Endothelial cell (in vitro differentiated cells): ENCODE measurements around the gene NFATC2. TPM values are rescaled to one million over a fixed set of nuclear protein-coding genes. Genes with fewer than 3 reads are reported as not detected.
"Not testable (repeated sequence)": the region's sequence is repeated elsewhere in the genome, so short reads cannot be mapped to it uniquely, and the experiment has no call there.

ENCODE experiments used
- DNase-seq: peaks from one replicate; pipeline ENCODE4 v3.0.0; 2021; ENCODE audit warnings: low spot score
- H3K27ac Mint-ChIP-seq: one replicate; pipeline ENCODE4 v1.8.0; 2021; ENCODE audit warnings: mixed read lengths, inconsistent platforms; ENCODE audit not compliant: unreplicated experiment
- H3K27me3 Mint-ChIP-seq: one replicate; pipeline ENCODE4 v1.8.0; 2021; ENCODE audit warnings: mild to moderate bottlenecking, moderate library complexity, mixed read lengths, inconsistent platforms; ENCODE audit not compliant: unreplicated experiment
- H3K36me3 Mint-ChIP-seq: one replicate; pipeline ENCODE4 v1.8.0; 2021; ENCODE audit warnings: mild to moderate bottlenecking, low read depth, mixed read lengths, inconsistent platforms; ENCODE audit not compliant: unreplicated experiment
- H3K4me1 Mint-ChIP-seq: one replicate; pipeline ENCODE4 v1.8.0; 2021; ENCODE audit warnings: mild to moderate bottlenecking, mixed read lengths, inconsistent platforms; ENCODE audit not compliant: unreplicated experiment
- H3K4me3 Mint-ChIP-seq: one replicate; pipeline ENCODE4 v1.8.0; 2021; ENCODE audit warnings: mild to moderate bottlenecking, mixed read lengths, inconsistent platforms; ENCODE audit not compliant: unreplicated experiment
- H3K9me3 Mint-ChIP-seq: one replicate; pipeline ENCODE4 v1.8.0; 2021; ENCODE audit warnings: mixed read lengths, inconsistent platforms; ENCODE audit not compliant: unreplicated experiment
- CTCF ChIP-seq: fragments of 200-600 bp; sonication (generic); IDR thresholded peaks from one replicate; pipeline ENCODE4 v1.5.0; 2021; ENCODE audit warnings: antibody characterized with exemption; ENCODE audit not compliant: unreplicated experiment
- total RNA-seq: library from RNA; stranded (reverse); fragmentation: NEBNext Ultra II Directional; extraction: Animal tissue kit (Norgen Biotek cat#: 25700); gene quantifications from one replicate; pipeline ENCODE4 v1.2.1, GENCODE V29; 2021; ENCODE audit not compliant: unreplicated experiment

The NFATC2 gene
- total RNA-seq, 1 donor from 2014 or later = 3.5 TPM

GRCh38 chr20:51468636-51469035 lies 73.9 kb downstream of the NFATC2 start:
- Mint-ChIP-seq H3K4me3 (no peak overlapping the region), H3K4me1 (peaks cover 3% of the 10 kb centered on the region), H3K27me3 (peaks cover 1% of the 10 kb centered on the region), H3K36me3 (no peaks in the 10 kb centered on the region), H3K27ac (no peak overlapping the region), H3K9me3 (no peaks in the 10 kb centered on the region)
- DNase-seq = no peak
- TF ChIP-seq CTCF = no peak

GRCh38 chr20:51467956-51468626 lies 74.4 kb downstream of the NFATC2 start:
- TF ChIP-seq CTCF = no peak
- no peaks in the 10 kb centered on the region for H3K36me3 Mint-ChIP-seq
- H3K4me3 Mint-ChIP-seq = no peak overlapping the region
- no peak overlapping the region for H3K27ac Mint-ChIP-seq
- DNase-seq = no peak
- H3K9me3 Mint-ChIP-seq = no peaks in the 10 kb centered on the region
- no peaks in the 10 kb centered on the region for H3K27me3 Mint-ChIP-seq
- peaks cover 3% of the 10 kb centered on the region for H3K4me1 Mint-ChIP-seq

- H3K9me3 Mint-ChIP-seq = no peaks in the 10 kb centered on the region
- no peaks in the 10 kb centered on the region for H3K27me3 Mint-ChIP-seq
- no peak overlapping the region for H3K4me3 Mint-ChIP-seq
- no peak for DNase-seq
- no peak overlapping the region for H3K27ac Mint-ChIP-seq
- no peaks in the 10 kb centered on the region for H3K4me1 Mint-ChIP-seq
- no peaks in the 10 kb centered on the region for H3K36me3 Mint-ChIP-seq
- TF ChIP-seq CTCF = no peak
Measured at GRCh38 chr20:51463998-51464397, 78.5 kb downstream of the NFATC2 start.

- DNase-seq = no peak
- no peaks in the 10 kb centered on the region for H3K27me3 Mint-ChIP-seq
- no peaks in the 10 kb centered on the region for H3K9me3 Mint-ChIP-seq
- H3K36me3 Mint-ChIP-seq = no peaks in the 10 kb centered on the region
- no peak overlapping the region for H3K27ac Mint-ChIP-seq
- no peak for TF ChIP-seq CTCF
- H3K4me1 Mint-ChIP-seq = no peaks in the 10 kb centered on the region
- no peak overlapping the region for H3K4me3 Mint-ChIP-seq
Measured at GRCh38 chr20:51463560-51463959, 79.0 kb downstream of the NFATC2 start.

- H3K36me3 Mint-ChIP-seq = no peaks in the 10 kb centered on the region
- no peak overlapping the region for H3K27ac Mint-ChIP-seq
- no peaks in the 10 kb centered on the region for H3K27me3 Mint-ChIP-seq
- no peak overlapping the region for H3K4me3 Mint-ChIP-seq
- DNase-seq = no peak
- no peak for TF ChIP-seq CTCF
- no peaks in the 10 kb centered on the region for H3K4me1 Mint-ChIP-seq
- H3K9me3 Mint-ChIP-seq = no peaks in the 10 kb centered on the region
Measured at GRCh38 chr20:51462566-51463276, 79.8 kb downstream of the NFATC2 start.

- not testable (repeated sequence) for H3K27ac Mint-ChIP-seq, H3K36me3 Mint-ChIP-seq, H3K9me3 Mint-ChIP-seq, H3K27me3 Mint-ChIP-seq, H3K4me3 Mint-ChIP-seq, H3K4me1 Mint-ChIP-seq, DNase-seq
Measured at GRCh38 chr20:51461846-51462245, 80.7 kb downstream of the NFATC2 start.
